Stimulated activated naive CD4-positive, alpha-beta T cell (primary cell): ENCODE measurements around the gene IRF7.

Experiments
- DNase-seq, 6 experiments: peaks; one replicate each; lab custom pipeline; 2025; lab: John Stamatoyannopoulos, UW

Gene IRF7

DNA sequence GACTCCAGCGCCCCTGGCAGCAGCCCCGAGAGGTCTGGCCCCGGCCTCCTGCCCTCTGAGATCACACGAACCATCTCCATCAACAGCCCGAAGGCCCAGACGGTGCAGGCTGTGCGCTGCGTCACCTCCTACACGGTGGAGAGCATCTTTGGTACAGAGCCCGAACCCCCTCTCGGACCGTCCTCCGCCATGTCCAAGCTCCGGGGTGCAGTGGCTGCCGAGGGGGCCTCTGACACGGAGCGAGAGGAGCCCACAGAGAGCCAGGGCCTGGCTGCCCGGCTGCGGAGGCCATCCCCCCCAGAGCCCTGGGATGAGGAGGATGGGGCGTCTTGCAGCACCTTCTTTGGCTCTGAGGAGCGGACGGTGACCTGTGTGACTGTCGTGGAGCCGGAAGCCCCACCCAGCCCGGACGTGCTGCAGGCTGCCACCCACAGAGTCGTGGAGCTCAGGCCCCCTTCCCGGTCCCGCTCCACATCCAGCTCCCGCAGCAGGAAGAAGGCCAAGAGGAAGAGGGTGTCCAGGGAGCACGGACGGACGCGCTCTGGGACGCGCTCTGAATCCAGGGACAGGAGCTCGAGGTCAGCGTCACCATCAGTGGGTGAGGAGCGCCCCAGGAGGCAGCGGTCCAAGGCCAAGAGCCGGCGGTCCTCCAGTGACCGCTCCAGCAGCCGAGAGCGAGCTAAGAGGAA lies 7.6 kb downstream of the IRF7 start:
- DNase-seq: no peak

DNA sequence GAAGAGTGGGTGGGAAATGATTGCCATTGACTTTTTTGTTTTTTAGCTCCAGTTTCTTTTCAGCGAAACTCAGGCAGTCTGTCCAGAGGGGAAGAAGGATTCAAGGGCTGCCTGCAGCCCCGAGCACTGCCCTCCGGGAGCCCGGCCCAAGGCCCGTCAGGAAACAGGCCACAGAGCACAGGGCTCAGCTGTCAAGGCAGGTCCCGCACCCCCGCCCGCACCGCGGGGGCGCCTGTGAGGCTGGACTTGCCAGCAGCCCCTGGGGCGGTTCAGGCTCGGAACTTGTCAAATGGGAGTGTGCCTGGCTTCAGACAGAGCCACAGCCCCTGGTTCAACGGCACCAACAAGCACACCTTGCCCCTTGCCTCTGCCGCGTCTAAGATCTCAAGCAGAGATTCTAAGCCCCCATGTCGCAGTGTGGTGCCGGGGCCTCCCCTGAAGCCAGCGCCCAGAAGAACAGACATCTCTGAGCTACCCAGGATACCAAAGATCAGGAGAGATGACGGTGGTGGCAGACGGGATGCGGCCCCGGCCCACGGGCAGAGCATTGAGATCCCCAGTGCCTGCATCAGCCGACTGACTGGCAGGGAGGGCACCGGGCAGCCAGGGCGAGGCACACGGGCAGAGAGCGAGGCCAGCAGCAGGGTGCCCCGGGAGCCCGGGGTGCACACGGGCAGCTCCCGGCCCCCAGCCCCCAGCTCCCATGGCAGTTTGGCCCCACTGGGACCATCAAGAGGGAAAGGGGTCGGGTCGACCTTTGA lies 8.6 kb downstream of the IRF7 start:
- no peak for DNase-seq

DNA sequence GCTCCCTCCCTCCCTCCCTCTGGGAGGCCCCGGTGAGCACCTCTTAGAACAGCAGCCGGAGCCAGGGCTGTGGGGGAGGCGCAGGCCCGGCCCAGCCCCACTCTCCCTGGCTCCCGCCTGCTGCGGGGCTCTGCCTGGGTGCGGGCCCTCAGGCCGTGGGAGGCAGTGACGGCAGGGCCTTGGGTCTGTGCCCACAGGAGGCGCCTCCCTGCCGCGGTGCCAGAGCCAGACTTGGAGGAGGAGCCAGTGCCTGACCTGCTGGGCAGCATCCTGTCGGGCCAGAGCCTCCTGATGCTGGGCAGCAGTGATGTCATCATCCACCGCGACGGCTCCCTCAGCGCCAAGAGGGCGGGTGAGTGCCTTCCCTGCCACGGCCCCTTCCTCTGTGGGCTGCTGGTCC lies 9.5 kb downstream of the IRF7 start:
- no peak for DNase-seq

- DNase-seq: no peak
Observed at GRCh38 chr11:605286-606129, 10.2 kb downstream of the IRF7 start.

DNA sequence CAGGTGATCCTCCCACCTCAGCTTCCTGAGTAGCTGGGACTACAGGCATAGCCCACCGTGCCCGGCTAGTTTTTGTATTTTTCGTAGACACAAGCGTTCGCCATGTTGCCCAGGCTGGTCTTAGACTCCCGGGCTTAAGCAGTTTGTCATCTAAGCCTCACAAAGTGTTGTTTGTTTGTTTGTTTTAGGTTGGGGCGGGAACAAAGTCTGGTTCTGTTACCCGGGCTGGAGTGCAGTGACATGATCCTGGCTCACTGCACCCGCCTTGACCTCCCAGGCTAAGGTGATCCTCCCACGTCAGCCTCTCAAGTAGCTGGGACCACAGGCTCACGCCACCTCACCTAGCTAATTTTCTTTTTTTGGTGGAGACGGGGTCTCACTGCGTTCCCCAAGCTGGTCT lies 12.6 kb downstream of the IRF7 start:
- DNase-seq: no peak

DNA sequence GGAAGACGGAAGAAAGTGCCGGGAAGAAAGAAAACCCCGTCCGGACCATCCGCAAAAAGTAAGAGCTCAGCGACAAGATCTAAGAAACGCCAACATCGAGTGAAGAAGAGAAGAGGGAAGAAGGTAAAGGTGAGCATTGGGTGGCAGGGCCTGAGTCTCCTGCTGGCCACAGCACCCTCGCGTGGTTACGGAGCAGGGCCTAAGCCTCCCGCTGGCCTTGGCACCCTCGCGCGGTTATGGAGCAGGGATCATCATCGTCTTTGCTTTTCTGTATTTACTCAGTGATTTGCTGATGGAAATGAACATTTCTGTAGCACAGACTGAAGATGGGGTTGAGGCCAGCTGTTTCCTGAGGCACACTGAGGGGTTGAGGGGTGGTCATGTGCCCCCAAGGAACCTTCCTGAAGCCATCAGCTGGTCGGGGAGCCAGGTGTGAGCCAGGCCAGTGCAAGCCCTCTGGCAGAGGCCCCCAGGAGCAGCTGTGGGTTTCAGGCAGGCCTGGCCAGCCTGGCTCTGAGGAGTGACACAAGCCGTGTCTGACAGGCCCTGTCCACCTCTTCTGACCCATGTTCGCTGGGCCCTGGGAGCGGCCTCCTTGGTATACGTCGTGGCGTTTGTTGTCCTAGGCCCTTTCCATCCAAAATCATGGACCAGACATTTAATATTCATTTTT lies 14.0 kb downstream of the IRF7 start:
- no peak for DNase-seq

GRCh38 chr11:598005-598680 lies 17.6 kb downstream of the IRF7 start:
- DNase-seq: no peak

GRCh38 chr11:597166-597725 lies 18.5 kb downstream of the IRF7 start:
- DNase-seq: no peak

GRCh38 chr11:596374-596773 lies 19.4 kb downstream of the IRF7 start:
- no peak for DNase-seq

GRCh38 chr11:595400-595799 lies 20.4 kb downstream of the IRF7 start:
- no peak for DNase-seq

DNA sequence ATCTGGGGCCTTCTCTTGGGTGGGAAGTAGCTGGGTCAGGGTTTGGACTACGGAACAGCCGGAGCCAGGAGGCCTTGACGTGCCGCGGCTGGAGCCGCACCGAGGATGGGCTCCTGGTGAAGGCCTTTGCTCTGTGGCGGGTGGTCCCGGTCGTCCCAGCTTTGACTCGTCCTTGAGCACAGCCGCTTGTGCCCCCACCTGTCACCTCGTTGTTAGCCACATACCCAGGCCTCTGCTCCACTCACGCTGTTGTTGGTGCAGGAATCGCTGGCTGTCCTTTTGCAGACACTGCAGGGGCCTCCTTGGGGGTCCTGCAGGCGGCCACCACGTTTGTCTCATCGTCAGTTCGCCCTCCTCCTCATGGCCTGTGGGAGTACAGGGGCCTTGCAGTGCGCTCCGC lies 22.4 kb downstream of the IRF7 start:
- DNase-seq: no peak

GRCh38 chr11:592918-593317 lies 22.8 kb downstream of the IRF7 start:
- DNase-seq: no peak

DNA sequence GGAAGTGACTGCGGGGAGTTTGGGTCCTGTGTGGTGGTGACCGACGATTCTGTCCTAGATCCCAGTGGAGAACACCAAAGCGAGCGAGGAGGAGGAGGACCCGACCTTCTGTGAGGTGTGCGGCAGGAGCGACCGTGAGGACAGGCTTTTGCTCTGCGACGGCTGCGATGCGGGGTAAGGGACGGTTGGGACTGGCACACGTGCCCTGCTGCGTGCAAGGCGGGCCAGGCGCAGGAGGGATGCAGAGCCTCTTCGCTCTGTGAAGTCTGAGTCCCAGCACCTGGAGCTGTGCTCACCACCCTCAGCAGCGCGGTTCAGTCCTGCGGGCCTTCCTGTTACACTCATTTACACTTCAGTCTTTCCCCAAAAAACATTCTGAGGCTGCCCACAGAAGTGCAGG lies 23.2 kb downstream of the IRF7 start:
- DNase-seq: no peak

GRCh38 chr11:590997-591396 lies 24.8 kb downstream of the IRF7 start:
- no peak for DNase-seq

DNA sequence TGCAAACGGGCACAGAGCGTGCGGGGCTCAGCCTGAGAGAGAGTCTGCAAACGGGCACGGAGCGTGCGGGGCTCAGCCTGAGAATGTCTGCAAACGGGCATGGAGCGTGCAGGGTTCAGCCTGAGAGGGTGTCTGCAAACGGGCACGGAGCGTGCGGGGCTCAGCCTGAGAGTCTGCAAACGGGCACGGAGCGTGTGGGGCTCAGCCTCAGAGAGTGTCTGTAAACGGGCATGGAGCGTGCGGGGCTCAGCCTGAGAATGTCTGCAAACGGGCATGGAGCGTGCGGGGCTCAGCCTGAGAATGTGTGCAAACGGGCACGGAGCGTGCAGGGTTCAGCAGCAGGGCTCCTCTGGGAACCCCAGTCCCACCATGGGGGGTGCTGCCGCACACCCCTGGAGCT lies 26.0 kb downstream of the IRF7 start:
- DNase-seq: no peak

DNA sequence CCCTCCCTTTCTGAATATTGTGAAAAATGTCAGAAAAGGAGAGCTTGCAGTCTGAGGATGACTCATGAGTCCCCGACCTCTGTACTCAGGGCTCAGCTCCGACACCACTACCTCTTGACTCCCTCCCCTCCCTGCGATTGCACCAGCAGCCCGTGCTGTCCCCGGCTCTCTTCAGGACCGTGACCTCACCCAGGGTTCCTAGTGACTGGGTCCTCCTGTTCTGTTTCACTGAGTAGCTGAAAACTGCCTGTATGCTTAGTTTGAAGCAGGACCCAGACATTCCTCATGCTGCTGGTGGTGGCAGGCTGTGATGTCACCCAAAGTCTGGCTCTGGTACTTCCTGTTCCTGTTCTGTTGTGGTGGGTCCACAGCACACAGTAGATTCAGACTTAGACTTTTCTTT lies 27.8 kb downstream of the IRF7 start:
- peak; percentile 63 to 84 (median 72) for DNase-seq

- no peak for DNase-seq
Observed at GRCh38 chr11:587546-587945, 28.2 kb downstream of the IRF7 start.

GRCh38 chr11:586376-587316 lies 29.1 kb downstream of the IRF7 start:
- no peak for DNase-seq

DNA sequence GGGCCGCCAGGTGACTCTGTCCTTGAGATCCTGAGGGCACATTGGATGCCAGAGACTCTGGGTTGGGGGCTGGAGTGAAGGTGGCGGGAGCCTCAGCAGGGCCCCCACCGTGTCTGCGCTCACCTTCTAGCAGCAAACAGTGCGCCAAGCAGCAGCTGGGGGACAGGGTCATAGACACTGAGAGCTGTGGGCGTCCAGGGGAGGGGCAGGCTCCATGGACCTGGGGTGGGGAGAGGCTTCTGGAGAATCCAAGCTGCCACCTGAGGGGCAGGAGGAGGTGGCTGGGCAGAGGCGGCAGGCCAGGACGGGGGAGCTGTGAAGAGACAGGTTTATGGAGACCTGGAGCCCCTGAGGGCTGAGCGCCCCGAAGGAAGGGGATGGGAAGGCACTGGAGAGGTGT lies 31.5 kb downstream of the IRF7 start:
- no peak for DNase-seq

GRCh38 chr11:581752-582151 lies 34.0 kb downstream of the IRF7 start:
- DNase-seq: no peak
